HG03103 (cell line): ENCODE data around the gene EMB.
"Not testable (repeated sequence)": the region's sequence is repeated elsewhere in the genome, so short reads cannot be mapped to it uniquely, and the experiment has no call there.

Source experiments
- ATAC-seq: cut with Tn5 transposase; IDR thresholded peaks from one replicate; pipeline ENCODE4 v1.9.1; 2021; ENCODE audit warnings: low read depth; ENCODE audit not compliant: unreplicated experiment

The EMB gene

DNA sequence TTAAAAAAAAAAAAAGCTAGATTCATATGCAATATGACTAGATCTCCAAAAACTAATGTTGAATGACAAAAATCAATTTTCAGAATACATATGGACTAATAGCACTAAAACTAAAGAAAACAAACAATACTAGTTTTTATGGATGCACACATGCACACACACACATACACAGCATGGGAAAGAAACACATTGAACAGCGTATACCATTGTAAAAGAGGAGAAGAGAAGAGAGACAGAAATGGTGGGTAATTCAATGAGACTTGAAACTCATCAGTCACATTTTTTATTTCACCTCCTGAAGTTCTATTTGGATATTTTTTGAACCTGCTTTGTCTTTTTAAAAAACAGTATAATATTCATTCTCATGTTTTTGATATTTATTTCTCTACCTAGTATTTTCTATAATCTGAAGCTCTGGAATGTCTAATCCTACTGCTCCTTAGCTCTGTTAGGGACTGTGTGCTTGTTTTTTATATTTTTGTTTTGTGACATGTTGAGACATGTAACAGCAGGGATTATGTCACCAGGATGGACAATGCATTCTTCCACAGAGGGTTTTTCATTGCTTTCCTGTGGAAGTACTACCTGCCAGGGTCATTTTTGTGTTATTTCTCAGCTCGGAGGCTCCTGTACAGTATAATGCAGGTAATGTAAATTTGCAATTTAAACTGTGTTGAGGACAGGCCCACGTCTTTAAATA, 17.8 kb downstream of the EMB start:
- not testable (repeated sequence) for ATAC-seq

DNA sequence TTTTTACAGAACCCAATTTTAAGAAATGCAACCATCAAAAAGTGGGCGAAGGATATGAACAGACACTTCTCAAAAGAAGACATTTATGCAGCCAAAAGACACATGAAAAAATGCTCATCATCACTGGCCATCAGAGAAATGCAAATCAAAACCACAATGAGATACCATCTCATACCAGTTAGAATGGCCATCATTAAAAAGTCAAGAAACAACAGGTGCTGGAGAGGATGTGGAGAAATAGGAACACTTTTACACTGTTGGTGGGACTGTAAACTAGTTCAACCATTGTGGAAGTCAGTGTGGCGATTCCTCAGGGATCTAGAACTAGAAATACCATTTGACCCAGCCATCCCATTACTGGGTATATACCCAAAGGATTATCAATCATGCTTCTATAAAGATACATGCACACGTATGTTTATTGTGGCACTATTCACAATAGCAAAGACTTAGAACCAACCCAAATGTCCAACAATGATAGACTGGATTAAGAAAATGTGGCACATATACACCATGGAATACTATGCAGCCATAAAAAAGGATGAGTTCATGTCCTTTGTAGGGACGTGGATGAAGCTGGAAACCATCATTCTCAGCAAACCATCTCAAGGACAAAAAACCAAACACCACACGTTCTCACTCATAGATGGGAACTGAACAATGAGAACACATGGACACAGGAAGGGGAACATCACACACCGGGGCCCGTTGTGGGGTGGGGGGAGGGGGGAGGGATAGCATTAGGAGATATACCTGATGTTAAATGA, 19.7 kb downstream of the EMB start:
- ATAC-seq = not testable (repeated sequence)

DNA sequence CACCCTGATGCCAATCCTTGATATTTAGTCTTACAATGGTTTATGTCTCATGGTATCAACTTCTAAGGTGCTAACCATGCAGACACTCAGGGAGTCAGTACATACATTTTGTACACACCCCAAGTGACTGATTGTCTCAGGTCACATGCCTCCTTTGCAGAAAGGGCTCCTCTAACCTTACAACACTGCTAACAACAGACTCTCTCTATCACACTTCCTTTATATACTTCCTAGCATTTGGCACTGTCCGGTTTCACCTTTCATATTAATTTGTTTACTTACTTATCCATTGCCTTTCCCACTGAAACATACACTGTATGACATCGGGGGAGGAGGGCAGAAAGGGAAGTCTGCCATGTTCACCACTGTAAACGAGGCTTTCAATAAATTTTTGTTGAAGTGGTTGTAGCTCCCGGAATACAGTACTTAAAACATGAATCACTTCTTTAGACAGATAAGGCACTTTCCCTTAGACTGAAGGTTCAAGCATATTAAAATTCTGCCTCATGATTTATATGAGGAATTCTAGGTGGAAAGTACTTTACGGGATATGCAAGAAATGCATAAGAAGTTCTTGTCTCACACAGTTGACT, 20.6 kb downstream of the EMB start:
- no peak for ATAC-seq

DNA sequence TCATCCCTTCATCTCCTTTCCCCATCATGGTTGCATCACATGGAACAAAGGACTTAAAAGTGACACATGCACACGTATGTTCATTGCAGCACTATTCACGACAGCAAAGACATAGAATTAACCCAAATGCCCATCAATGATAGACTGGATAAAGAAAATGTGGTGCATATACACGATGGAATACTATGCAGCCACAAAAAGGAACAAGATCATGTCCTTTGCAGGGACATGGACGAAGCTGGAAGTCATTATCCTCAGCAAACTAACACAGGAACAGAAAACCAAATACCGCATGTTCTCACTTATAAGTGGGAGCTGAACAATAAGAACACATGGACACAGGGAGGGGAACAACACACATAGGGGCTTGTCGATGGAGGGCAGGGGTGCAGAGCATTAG, 21.4 kb downstream of the EMB start:
- not testable (repeated sequence) for ATAC-seq

DNA sequence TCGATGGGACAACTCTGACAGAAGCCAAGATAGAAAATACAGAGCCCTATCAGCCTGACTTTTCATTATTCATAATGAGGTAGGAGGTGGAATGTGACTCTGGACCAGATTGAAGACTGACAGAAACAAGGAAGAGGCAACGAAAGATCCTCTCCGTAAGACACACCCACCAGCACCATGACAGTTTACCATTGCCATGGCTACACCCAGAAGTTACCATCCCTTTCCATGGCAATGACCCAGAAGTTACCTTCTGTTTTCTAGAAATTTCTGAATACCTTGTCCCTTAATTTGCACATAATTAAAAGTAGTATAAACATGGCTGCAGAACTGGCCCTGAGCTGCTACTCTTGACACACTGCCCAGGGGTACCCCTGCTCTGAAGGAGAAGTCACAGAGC, 24.5 kb downstream of the EMB start:
- ATAC-seq = not testable (repeated sequence)

DNA sequence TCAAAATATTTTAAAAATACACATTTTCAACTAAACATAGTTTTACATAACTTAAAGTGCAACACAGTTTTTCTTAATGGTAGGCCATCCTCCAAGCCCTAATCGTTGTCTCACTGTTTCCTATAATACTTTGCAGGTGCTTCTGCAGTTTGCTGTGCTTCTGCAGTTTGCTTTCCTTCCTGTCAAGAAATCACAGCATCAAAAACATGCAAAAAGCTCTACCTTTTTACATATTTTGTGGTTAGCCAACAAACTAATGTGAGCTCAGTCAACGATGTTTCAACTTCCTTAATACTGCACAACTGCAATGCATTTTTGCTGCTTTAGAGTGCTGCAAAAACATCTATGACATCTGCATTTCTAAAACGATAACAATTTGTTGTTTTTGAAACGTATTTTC, 25.2 kb downstream of the EMB start:
- ATAC-seq = peak; percentile 84

DNA sequence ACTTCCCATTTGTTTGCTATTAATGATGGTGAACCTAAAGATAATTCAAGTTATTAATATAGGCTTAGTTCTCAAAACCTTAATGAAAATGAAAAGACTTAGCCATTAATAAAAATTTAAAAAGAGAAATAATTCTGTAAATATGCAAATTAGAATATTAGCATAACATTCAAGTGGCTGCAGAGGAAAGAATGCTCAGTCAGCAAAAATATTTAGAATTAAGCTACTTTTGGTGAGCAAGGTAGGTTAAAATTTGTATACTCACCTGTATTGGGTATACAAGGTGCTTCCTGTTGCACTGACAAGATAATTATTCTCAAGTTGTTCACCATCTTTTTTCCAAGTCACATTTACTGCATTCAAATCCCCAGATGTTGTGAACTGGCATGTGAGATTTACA, 30.2 kb downstream of the EMB start:
- ATAC-seq = not testable (repeated sequence)

DNA sequence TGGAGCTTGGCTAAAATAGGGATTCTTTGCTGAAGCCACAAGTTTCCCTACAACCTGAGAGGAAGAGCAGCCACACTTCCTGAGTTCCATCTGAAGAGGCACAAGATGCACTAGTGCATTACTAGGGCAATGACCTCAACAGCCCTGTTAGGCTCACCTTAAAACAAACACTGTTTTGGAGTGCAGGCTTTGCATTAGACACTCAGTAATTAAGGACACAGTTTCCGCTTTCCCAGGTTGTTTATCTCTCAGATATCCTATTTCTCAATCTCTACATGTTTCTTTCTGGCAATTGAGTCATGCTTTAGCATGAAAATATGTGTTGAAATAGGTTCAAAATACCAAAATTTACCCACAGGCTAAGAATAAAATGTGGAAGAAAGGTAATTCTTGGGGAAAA, 34.2 kb downstream of the EMB start:
- ATAC-seq = no peak

DNA sequence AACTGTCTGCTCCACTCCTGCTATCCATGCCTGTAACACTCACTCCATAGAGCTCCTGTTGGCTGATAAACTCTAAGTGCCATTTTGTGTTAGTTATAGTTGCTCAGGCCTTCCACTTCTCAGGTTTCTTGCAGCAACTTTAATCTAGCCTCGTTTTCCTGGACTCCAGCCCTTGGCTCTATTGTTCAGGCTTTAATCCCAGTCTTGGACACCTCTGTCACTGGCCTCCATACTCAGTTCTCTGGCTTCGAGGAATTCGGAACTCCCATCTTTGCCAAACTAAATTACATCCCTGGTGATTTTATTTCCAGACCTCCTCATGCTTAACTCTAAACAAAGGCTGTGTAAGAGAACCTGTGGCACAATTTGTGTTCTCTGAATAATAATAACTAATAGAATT, 39.8 kb downstream of the EMB start:
- ATAC-seq = no peak

DNA sequence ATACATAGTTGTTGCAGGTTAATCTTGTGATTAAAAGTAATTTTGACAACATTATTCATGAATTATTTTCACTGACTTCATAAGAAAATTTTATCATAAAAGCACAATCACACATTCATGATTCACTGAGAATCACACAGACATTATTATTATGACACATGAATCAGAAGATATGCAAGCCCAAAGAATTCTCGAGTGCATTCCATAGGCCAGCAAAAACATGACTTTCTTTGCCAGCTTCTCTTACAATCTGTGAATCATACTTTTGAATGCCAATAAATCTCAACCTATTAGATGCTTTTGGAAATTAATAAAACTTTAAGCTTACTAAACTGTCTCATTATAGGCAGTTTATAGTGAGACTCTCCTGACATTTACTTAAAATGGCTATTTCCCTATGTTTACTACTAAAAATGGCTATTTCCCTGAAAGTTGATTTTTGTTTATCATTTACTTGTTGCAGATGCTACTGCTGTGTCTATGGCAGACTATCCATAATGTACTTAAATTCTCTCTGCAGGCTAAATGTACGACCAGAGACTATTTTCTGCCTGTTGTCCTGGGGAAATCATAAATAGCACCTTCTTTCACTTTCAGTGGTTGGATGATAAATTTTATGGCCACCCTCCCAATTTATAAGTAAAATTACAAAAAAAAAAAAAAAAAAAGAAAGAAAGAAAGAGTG, 47.0 kb downstream of the EMB start:
- not testable (repeated sequence) for ATAC-seq

DNA sequence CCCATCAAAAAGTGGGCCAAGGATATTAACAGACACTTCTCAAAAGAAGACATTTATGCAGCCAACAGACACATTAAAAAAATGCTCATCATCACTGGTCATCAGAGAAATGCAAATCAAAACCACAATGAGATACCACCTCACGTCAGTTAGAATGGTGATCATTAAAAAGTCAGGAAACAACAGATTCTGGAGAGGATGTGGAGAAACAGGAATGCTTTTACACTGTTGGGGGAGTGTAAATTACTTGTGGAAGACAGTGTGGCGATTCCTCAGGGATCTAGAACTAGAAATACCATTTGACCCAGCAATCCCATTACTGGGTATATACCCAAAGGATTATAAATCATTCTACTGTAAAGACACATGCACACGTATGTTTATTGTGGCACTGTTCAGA, 48.8 kb downstream of the EMB start:
- ATAC-seq = not testable (repeated sequence)

DNA sequence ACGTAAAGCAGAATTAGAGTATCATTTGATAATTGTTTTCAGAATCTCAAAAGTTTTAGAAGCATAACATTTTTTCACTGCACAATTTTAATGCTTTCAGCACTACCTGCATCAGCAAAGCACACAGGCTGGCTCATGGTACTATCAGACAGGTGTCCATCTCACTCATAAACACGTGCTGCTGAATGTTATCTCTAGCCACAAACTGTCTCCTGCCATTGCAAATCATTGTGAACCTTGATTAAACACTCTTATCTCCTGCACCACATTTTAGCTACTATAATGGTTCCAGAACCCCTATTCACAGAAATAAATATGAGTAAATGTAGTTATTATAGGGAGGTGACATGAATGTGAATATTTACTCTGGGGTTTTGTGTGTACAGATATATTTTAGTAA, 56.7 kb downstream of the EMB start:
- not testable (repeated sequence) for ATAC-seq

DNA sequence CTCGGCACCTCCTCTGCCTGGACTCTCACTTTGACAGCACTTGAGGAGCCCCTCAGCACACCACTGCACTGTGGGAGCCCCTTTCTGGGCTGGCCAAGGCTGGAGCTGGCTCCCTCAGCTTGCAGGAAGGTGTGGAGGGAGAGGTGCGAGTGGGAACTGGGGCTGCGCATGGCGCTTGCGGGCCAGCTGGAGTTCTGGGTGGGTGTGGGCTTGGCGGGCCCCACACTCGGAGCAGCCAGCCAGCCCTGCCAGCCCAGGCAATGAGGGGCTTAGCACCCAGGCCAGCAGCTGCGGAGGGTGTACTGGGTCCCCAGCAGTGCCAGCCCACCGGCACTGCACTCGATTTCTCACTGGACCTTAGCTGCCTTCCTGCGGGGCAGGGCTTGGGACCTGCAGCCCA, 64.4 kb downstream of the EMB start:
- not testable (repeated sequence) for ATAC-seq

DNA sequence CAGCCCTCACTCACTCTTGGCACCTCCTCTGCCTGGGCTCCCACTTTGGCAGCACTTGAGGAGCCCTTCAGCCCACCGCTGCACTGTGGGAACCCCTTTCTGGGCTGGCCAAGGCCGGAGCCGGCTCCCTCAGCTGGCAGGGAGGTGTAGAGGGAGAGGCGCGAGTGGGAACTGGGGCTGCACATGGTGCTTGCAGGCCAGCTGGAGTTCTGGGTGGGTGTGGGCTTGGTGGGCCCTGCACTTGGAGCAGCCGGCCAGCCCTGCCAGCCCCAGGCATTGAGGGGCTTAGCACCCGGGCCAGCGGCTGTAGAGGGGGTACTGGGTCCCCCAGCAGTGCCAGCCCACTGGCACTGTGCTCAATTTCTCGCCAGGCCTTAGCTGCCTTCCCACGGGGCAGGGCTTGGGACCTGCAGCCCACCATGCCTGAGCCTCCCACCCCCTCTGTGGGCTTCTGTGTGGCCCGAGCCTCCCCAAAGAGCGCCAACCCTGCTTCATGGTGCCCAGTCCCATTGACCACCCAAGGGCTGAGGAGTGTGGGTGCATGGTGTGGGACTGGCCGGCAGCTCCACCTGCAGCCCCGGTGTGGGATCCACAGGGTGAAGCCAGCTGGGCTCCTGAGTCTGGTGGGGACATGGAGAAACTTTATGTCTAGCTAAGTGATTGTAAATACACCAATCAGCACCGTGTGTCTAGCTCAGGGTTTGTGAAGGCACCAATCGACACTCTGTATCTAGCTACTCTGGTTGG, 71.6 kb downstream of the EMB start:
- ATAC-seq = not testable (repeated sequence)

DNA sequence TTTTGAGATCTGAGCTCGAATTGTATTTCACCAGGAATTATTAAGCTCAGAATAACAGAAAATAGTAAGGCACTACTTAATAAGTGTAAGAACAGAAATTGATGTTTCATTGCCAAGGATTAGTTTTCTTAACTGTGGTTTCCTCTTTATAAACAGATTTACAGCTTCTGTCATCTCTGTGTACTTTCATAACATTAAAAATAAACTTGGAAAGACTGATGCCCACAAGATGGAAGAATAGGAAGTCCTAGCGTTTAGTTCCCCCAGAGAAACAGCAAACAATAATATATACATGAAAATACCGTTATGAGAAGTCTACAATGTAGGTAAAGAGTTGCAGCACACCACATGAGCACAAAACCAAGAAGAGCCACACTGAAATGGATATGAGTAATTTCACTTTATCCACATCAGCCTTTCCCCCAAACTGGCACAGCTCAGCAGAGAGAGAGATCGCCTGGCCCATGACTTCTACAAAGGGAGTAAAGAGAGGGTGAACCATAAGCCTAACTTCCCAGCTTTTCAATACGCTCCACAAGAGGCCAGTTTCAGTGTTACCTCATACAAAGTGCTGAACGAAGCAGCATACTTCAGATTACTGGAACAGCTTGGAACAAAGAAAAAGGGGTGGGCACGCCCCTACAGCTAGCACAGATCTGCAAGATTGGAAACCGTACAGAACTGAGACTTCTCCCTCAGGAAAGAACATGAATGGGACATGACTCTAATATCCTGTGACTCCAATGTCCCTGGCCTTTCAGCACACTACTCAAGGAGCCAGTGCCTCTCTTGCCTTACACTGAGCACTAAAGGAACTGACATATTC, 75.4 kb downstream of the EMB start:
- no peak for ATAC-seq

DNA sequence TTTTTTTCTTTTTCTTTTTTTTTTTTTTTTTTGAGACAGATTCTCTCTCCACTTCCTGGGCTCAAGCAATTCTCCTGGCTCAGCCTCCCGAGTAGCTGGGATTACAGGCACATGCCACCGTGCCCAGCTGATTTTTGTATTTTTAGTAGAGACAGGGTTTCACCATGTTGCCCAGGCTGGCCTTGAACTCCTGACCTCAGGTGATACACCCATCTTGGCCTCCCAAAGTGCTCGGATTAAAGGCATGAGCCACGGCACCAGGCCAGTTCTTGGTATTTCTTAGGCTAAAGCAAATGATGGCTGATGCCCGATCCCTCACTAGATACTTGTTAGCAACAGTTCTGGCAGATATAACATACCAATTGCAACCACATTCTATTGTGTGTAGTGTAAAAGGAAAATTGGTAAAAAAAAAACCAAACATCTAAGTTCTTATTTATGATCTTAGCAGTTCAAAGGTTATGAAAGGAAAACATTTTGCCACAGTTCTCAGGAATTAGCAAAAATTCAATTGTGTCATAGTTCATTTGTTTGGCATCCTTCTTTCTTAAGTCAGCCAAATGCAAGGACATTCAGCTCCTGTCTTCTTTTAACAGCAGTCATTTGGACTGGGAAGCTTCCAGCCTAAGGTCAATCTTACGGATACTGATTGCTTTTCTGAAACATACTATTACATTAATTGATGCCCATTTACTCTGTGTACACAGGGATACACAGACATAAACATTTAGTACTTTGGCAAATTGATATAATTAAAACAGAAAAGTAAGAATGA, 76.4 kb downstream of the EMB start:
- ATAC-seq = not testable (repeated sequence)

DNA sequence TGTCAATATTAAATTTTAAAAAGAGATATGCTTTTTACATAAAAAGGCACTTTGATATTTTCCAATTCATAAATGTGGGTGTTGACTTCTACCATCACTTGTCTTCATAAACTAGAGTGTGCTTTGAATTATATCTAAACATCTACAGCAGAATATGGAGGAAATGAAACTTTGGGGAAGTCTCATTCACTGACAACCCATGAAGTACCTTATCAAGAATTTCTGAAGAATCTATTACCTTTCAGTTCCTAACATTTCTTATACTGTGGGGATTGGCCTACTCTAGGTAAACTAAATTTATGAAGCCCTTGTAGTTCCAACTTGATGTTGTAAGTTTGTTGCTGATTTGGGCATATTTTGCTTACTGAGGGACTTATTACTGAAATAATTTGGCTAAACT, 81.9 kb downstream of the EMB start:
- ATAC-seq = no peak

DNA sequence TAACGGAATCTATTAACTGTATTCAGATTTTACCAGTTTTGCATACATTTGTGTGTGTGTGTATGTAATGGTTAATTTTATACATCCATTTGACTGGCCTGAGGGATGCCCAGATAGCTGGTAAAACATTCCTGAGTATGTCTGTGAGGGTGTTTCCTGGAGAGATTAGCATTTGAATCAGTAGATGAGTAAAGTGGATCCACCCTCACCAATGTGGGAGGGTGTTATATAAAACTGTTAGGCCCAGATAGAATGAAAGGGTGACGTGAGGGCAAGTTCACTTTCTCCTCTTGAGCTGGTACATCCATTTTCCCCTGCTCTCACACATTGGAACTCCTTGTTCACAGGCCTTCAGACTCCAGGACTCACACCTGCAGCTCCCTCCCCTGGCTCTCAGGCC, 88.7 kb downstream of the EMB start:
- no peak for ATAC-seq
